NB4 (cell line): Measurements from ENCODE around the gene ADGRL4.

ENCODE experiments used
- CTCF ChIP-seq: IDR thresholded peaks from one replicate; pipeline ENCODE4 v1.5.1; 2012; ENCODE audit warnings: low read depth, low read length
- MYC ChIP-seq: IDR thresholded peaks from 2 replicates; pipeline ENCODE4 v1.6.1; 2011; ENCODE audit warnings: low read depth, low read length
- POLR2A ChIP-seq: IDR thresholded peaks from 2 replicates; pipeline ENCODE4 v1.6.1; 2011; ENCODE audit warnings: mild to moderate bottlenecking; ENCODE audit not compliant: insufficient read length; ENCODE audit errors: extremely low read depth

GRCh38 chr1:79010589-79010988, 4.1 kb upstream of the ADGRL4 start:
- TF ChIP-seq CTCF (no peak), POLR2A (no peak), MYC (no peak)
